PFSK-1 (cell line): ENCODE measurements around the gene P2RY6.
A peak's percentile ranks its signal among the peaks of the same experiment; 100 is the strongest.

Experiments
- FOXP2 ChIP-seq: optimal IDR thresholded peaks from 2 replicates; pipeline ENCODE3; 2011; ENCODE audit warnings: borderline replicate concordance, control low read depth, inconsistent platforms; ENCODE audit not compliant: insufficient read depth; ENCODE audit errors: extremely low read length, extremely low read depth
- POLR2AphosphoS5 ChIP-seq: IDR thresholded peaks from 2 replicates; pipeline ENCODE4 v1.6.1; 2012; ENCODE audit warnings: low read depth, mild to moderate bottlenecking, control low read depth, low read length, moderate library complexity
- REST ChIP-seq, 2 experiments: IDR thresholded peaks; 2 replicates each; pipeline versions ENCODE4 v1.6.1 to v1.8.0; 2011 to 2012; ENCODE audit warnings: low read depth in 2 of 2, low read length in 2 of 2, control low read depth in 1 of 2, inconsistent platforms in 1 of 2, mild to moderate bottlenecking in 1 of 2, moderate library complexity in 1 of 2; ENCODE audit not compliant: insufficient read depth in 1 of 2
- SIN3A ChIP-seq: IDR thresholded peaks from 2 replicates; pipeline ENCODE4 v1.6.1; 2012; ENCODE audit warnings: mild to moderate bottlenecking, low read length, moderate library complexity, borderline replicate concordance; ENCODE audit not compliant: insufficient read depth
- TAF1 ChIP-seq: IDR thresholded peaks from 2 replicates; pipeline ENCODE4 v1.6.1; 2012; ENCODE audit warnings: low read length, control low read depth, borderline replicate concordance; ENCODE audit not compliant: insufficient read depth

The P2RY6 gene

GRCh38 chr11:73285721-73286120 lies 13.6 kb downstream of the P2RY6 start:
- TF ChIP-seq REST (IDR thresholded peaks at IDR 0.05; ENCODE audit: insufficient read depth in 1 of 2, low read depth in 2 of 2, low read length in 2 of 2) (no peak), FOXP2 (no peak), TAF1 (no peak), POLR2AphosphoS5 (no peak), SIN3A (no peak)

- TF ChIP-seq REST (IDR thresholded peaks at IDR 0.05; ENCODE audit: insufficient read depth in 1 of 2, low read depth in 2 of 2, low read length in 2 of 2) (peak; percentile 12 to 83; a peak in 2 of 4 replicates), TAF1 (no peak)
These were observed 14.2 kb downstream of the P2RY6 start for GRCh38 chr11:73286240-73286810.

GRCh38 chr11:73287400-73288101 lies 15.4 kb downstream of the P2RY6 start:
- TF ChIP-seq REST (IDR thresholded peaks at IDR 0.05; ENCODE audit: insufficient read depth in 1 of 2, low read depth in 2 of 2, low read length in 2 of 2) (no peak), TAF1 (no peak), POLR2AphosphoS5 (no peak), SIN3A (no peak), FOXP2 (no peak)

GRCh38 chr11:73288192-73288872 lies 16.2 kb downstream of the P2RY6 start:
- TF ChIP-seq POLR2AphosphoS5 (no peak), TAF1 (no peak)

GRCh38 chr11:73288873-73289707 lies 17.0 kb downstream of the P2RY6 start:
- TF ChIP-seq TAF1 (no peak; the same call in 1 of the 2 replicates), REST (IDR thresholded peaks at IDR 0.05; ENCODE audit: insufficient read depth in 1 of 2, low read depth in 2 of 2, low read length in 2 of 2) (no peak), SIN3A (peak; percentile 20; the same call in 1 of the 2 replicates), FOXP2 (peak; percentile 62), POLR2AphosphoS5 (no peak)
